GM18873 (cell line): ENCODE results near the gene PLSCR4.

Source experiments
- ATAC-seq: cut with Tn5 transposase; IDR thresholded peaks from one replicate; pipeline ENCODE4 v1.9.1; 2021; ENCODE audit warnings: mild to moderate bottlenecking, moderate library complexity, moderate number of reproducible peaks; ENCODE audit not compliant: unreplicated experiment, low FRiP score

PLSCR4 gene

DNA sequence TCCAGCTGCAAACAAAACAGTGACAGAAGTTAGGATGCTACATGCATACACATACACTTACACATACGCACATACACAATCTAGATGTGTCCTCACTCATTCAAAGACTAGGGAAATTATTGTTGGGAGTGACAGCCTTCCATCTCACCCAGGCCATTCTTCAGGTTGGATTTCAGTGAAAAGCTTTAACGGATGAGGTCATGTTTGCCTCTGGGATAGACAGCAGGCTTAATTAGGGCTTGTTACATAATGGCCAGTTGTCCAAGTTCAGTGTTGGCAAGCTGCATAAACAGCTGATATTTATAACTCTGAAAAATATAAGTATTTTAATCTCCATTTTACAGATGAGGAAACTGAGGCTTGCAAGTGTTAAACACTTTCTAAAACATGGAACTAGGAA, 54.1 kb downstream of the PLSCR4 start:
- ATAC-seq, result no peak

DNA sequence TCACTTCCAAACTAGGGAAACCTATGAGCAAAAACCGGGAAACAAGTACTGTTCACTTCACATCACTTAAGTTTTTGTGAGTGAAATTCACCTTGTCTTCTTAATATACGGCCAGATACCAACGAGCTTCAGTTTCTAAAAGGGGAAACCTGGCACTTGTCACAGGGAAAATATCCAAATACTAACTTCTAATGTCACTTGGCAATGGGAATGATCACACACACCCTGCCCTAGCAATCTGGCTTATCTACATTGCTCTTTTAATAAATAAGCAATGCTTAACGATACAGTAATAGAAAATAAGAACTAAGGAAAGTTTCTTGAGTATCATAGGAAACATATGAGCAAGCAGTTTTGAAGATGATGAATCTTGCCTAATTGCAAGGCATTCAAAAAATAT, 55.3 kb downstream of the PLSCR4 start:
- ATAC-seq, result no peak

DNA sequence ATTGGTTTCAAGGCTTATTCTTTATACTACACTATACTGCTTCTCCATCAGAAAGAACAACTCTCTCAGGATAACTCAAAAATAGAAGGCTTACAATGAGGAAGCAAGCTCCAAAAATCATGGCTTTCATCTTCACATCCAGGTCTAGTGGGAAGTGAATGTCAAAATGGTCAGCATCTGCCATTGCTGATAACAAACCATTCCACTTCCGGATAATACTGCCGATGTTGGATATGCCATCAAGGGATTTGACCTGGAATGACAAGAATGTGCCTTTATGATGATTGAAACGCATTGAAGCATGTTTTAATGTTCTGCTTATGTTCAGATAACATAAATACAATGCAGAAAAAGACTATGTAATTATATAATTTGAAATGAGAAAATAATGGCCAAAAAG, 55.9 kb downstream of the PLSCR4 start:
- no peak for ATAC-seq

DNA sequence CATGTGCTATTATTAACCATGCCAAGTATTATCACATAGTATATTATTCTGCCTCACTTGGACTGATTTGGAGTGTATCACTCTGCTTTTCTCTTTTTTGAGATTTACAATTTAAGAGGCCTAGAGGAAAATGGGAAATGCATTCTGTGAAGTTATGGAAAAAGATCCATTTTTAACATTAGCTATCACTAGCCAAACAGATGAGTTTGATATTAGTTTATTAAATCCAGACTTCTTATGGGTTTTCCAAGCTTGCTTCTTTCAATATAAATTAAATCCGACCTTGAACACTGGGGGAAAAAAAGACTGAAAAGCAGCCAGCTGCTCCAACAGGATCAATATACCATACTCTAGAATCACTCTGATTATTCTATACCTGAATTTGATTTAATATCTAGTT, 59.9 kb downstream of the PLSCR4 start:
- no peak for ATAC-seq

DNA sequence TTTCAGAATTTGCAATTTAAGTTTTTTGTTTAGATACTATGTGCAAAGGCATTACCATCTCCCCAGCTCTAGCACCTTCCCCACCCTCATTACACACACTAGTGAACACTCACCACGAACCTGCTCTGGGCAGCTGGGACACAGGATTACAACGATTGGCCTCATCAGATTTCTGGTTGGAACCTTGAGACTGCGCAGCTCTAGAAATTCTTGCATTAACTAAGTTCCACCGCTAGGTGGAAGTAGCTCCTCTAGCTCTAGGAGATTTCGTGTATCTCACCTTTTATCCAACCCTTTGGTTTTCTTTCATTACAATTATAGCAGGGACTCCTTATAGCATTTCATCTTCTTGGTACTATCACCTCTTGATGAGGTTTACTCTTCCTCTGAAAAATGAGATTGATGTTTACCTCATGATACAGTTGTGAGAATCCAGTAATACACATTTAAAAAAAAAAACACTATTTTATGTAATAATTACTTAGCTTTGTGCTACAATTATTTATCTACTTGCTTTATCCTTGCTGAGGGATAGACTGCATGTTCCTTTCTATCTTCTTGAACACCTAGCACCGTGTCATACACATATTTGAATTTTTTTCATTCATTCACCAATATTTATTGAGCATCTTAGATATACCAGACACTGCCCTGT, 61.3 kb downstream of the PLSCR4 start:
- ATAC-seq, result peak; percentile 97

DNA sequence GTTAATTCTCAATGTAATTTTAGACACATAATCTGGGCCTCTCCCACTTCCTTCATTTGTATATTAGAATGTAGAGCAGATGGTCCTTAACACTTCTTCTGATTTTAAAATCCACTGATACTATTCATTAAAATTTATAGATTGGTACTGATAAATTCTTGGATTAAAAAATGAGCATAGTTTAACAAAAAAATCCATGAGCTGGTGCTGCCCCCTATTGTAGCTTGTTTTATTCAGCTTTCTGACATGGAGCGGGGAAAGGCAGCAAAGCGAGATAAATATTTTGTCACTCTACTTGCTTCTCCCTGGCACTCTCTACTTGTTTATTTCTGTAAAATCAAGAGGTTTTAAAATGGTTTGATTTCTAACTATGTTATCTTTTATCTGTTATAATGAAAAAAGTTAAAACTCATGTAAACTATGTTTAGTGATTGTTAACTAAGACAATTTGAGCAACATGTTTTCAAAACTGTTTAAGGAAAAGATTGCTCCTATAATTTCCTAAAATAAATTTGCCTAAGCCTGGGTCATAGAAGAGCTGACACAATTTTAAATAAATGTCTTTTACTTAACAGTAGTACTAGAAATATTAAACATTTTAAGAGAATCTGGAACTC, 63.5 kb downstream of the PLSCR4 start:
- ATAC-seq, result no peak

DNA sequence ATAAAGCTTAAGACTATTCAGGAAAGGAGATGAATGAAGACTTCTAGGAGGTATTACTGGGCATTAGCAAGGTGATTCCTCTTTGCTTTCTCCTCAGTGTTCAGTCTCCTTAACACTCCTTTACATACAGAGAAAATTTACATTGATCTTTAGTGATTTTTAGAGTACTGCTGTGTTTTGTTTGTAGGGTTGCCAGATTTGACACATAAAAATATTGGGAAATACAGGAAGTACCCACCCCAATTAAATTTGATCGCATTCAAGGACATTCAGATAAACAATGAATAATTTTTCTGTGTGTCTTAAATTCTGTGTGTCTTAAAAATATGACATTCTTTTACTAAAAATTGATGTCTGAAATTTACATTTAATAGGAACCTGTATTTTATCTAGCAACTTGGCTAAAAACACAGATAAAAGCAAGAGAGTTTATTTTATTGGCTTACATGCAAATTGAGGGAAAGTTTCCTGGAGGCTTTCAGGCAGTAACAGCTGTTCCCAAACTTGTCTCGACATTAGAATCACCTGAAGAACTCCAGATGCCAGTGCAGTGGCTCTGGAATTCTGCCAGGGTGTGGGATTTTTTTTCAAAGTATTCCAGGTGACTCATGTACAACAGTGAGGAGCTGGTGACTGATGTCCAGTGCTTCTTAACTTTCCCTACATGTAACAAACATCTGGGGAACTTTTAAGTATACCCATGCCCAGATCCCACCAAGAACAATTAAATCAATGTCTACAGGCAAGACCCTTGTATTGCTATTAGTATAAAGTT, 66.5 kb downstream of the PLSCR4 start:
- no peak for ATAC-seq

DNA sequence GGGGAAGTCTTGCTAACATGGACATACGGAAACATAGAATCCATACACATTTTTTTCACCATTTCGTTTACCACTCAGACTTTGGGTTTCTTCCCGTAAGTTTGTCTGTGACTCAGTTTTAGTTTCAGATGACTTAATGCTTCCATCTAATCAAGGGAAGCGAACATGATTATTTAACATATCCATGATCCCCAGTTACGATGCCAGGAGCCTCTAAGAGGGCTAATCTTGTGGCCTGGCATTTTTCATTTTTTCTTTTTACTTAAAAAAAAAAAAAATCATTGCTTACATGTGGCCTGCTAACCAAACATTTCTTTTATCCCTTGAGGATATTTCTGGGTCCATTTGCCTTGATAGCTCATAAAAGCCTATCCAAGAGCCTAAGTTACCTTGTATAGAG, 69.7 kb downstream of the PLSCR4 start:
- no peak for ATAC-seq

DNA sequence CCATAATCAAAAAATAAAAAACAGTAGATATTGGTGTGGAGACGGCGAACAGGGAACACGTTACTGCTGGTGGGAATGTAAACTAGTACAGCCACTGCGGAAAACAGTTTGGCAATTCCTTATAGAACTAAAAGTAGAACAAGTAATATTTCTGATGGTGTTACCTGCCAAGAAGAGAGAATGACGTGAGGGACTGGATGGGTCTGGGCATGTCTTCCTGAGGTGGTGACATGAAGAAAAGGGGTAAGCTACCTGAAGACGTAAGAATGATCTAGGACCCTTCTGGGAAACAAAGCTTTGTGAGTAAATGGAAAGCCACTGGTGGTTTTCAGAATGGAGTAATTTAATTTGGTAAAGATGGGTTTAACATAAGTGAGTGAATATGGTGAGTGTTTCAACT, 70.5 kb downstream of the PLSCR4 start:
- no peak for ATAC-seq

DNA sequence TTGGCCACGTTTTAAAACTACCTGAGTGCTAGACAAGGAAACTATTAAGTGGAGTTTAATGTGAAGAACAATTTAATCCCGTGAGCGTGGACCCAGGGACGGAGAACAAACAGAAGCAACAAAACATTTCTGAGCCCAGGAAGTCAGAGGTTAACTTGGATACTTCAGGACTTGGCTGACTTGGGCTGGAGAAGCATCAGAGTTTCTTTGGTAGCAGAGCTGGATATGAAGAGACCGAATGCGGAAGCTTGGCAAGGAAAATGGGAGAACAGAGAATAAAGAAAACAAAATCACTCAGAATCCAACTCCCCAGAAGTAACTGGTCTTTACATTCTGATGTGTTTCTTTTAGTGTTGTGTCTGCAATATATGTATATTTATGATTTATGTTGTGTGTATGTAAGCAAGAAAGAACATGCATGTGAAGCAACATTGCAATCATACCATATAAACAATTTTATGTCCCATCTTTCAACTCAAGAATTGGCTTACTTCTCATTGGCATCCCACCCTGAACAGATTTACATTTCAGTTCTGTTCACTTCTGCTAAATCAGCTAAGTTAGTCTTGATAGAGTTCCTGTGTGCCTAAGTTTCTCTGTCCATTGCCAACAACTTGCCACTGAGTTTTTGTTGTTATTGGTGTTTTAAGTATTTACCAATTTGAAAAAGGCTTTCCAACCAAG, 72.8 kb downstream of the PLSCR4 start:
- ATAC-seq, result no peak

DNA sequence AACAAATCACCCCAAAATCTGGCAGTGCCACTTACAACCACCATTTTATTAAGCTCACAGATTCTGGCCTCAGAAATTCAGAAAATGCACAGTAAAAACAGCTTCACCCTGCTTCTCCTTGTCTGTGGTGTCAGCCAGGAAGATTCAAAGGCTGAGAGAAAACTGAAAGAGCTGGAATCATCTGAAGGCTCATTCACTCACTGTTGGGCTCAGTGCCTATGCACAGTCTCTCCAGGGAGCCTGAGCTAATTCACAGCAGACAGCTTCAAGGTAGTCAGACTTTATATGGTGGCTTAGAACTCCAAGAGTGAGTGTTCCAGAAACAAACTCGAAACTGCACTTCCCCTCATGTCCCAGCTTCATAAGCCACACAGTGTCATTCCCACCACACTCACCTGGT, 73.4 kb downstream of the PLSCR4 start:
- no peak for ATAC-seq

DNA sequence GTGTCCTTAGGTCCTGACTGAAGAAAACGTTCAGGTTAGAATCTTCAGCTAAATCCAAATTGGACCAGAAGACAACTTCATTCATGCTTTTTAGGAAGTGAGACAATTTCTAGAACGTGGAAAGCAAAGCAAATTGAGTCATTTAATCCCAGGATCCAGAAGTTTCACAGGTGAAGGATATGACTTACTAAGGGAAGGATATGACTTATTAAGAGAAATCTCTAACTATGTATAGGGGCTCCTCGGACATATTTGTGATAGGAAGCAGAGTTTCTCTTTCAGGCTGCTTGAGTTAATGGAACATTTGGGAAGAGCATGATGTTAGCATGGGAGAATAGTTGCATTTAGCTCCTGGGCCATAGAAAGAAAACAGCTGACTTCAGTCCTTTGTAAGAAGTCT, 73.8 kb downstream of the PLSCR4 start:
- ATAC-seq, result no peak

DNA sequence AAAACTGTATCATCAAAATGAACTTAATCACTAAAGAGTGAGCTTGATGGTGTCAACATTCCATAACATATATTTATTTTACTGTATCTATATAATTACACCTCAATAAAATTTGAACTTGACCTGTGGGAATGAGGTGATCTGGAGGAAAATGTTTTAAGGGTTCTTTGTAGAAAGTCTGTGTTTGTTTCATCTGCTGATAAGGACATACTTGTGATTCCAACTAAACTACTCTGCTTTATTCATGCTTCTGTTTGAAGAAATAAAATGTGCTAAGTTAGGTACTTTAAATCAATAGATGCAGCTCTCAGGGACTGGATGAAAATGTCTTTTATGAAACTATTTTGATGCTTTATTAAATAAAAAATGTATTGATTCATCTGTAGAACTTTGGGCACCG, 78.3 kb downstream of the PLSCR4 start:
- ATAC-seq, result no peak

DNA sequence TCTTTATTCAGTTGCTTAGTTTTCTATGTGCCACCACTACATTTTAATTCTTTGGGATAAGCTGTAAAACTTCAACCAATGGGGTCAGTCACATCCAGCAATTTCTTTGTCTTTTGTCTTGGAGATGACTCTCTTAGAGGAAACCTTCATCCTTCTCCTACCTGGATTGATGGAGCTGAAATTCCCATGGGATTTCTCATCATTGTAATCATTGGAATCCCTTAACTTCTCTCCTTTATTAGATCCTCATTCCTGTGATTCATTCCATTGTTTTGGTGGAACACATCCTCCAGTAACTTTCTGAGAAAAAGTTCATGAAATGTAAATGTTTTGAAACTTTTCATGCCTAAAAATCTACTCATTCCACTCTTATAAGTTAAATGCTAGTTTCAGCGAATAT, 80.3 kb downstream of the PLSCR4 start:
- ATAC-seq, result no peak

DNA sequence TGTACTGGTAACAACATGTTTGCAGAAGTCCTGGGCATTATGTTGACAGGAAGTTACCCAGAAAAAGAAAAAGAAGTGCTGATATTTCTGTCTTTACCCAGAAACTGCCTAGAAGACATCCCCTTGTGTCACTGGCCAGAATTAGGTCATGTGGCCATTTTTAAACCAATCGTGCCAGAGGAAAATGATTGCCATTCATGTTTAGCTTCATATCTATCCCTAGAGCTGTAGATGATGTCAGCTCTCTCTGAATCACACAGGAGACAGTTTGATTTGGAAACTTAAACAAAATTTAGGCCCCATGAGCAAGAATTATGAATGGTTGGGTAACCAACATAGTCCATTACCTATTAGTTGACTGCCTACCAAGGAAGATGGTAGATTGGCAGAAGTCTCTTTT, 81.0 kb downstream of the PLSCR4 start:
- no peak for ATAC-seq

DNA sequence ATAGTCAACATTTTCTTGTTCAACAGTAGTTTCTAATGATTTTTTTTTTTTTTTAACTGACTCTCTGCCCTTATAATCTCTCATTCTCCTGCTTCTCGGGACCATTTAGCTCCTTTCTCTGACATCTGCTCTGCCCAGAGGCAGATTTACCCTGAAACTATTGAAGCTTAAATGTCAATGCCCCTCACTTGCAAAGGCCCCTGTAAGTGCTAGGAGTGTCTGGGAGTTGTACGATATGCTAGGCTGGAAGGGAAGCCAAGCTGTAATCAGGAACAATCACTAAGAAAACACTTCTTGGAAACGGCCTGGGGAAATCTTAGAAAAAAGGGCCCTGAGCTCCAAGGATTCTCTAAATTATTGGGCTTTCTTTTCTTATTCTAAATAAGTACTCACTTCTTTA, 84.1 kb downstream of the PLSCR4 start:
- ATAC-seq, result no peak

DNA sequence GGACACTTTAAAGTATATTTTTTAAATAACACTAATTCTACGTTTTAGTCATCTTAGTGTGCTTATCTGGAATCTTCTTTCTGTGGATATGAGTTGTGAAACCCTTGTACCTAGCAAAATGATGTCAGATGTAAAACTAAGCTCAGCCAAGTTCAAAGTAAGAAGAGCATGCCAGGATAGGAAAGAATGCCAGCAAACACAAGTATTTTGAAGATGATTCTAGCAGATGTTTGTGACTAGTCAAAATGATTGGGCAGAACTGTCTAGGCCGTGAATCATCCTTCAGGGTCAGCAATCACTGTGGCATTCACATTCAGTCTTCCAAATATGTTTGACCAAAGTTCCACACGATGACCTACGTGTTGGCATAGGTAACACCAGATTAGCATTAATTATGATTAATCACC, 84.5 kb downstream of the PLSCR4 start:
- ATAC-seq, result no peak

DNA sequence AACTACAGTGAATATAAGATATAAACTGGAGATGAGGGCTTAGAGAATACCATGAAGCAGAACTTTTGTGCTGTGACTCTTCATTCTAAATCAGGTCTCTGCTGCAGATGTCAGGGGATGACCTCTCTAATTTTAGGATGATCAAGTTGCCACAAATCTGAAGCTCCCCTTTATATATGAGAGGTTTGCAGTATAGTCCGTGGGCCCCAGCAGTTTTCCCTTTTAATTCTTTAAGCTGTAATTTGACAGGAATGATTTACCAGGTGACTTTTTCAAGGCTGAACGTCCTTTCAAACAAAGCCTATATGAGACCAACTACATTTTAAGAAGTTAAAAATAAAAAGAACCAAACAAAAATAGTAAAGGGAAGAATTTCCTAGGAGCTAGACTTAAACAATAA, 85.0 kb downstream of the PLSCR4 start:
- ATAC-seq, result no peak

DNA sequence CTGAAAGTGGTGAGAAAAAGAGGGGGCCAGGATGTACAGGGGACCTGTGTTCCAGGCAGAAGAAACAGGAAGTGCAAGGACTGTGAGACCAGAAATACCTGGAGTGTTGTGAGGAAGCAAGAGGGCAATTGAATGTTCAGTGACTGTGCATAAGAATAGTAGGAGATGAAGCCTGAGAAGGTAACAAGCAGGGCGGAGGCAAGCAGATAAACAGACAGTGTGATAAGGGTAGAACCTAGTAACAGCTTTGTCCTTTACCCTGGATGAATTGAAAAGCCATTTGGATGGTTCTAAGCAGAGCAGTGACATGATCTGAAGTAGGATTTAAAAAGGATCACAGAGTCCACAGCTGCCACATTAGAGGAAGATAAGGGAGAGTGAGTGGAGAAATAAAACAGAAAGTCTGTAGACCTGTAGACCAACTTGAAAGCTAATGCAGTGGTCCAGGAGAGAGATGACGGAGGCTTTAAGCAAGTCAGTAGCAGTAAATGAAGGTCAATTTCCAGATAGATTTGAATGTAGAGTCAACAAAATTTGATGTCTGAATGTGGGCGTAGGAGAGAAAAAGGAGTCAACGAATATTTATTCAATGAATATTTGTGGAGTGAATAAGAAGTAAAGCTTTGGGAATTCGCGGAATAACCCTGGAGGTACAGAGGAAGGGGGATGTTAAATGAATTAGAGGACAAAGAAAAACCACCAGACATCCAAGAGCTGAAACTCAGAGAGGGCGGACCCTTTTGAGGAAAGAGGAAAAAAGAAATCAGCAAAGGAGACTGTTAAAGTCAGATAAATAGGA, 85.7 kb downstream of the PLSCR4 start:
- ATAC-seq, result no peak

DNA sequence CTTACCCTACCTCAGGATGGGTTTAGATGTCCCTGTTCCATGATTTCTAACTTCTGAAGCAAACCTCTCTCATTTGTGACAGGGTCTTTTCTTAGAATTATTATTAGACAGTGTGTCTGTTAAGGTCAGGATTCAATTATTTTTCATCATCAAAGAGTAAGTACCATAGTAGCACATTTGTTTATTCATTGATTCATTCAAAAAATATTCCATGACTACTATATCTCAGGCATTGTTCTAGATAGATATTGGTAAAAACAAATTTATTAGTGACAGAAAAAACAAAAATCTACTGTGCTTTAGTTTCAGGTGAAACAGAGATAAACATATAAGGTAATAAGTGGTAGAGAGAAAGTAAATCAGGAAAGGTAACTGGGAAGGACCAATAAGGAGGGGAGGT, 86.4 kb downstream of the PLSCR4 start:
- ATAC-seq, result no peak

DNA sequence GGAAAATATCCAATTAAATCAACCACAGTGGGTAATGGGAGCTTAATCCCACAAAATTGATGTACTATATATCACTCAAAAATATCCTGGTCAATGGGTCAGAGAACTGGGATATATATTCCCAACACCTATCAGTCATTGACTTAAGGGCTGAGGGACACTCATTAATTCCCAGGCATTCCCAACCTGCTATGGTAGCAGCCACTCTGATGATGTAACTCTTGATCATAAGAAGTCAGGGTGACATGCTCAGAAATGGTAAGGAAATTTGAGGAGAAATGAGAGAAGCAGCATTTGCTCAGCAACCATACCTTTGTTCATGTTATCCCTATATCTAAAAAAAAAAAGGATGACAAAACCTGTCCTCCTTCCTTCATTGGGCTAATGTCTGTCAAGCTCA, 86.8 kb downstream of the PLSCR4 start:
- ATAC-seq, result no peak
